HG02759 (cell line): ENCODE results near the gene ATP6V1G1.

Source experiments
- ATAC-seq: cut with Tn5 transposase; IDR thresholded peaks from one replicate; pipeline ENCODE4 v1.9.1; 2021; ENCODE audit warnings: mild to moderate bottlenecking, moderate library complexity; ENCODE audit not compliant: unreplicated experiment

Gene ATP6V1G1

GRCh38 chr9:114611516-114612271, 24.1 kb downstream of the ATP6V1G1 start:
- peak; percentile 49 for ATAC-seq

- no peak for ATAC-seq
Observed at GRCh38 chr9:114612272-114612923, 24.8 kb downstream of the ATP6V1G1 start.

- no peak for ATAC-seq
Observed at GRCh38 chr9:114613087-114613486, 25.5 kb downstream of the ATP6V1G1 start.

GRCh38 chr9:114613919-114614318, 26.4 kb downstream of the ATP6V1G1 start:
- no peak for ATAC-seq

GRCh38 chr9:114614373-114614772, 26.8 kb downstream of the ATP6V1G1 start:
- no peak for ATAC-seq

GRCh38 chr9:114616684-114617520, 29.3 kb downstream of the ATP6V1G1 start:
- ATAC-seq = peak; percentile 75

GRCh38 chr9:114619191-114619761, 31.7 kb downstream of the ATP6V1G1 start:
- ATAC-seq = peak; percentile 44

GRCh38 chr9:114621561-114621960, 34.0 kb downstream of the ATP6V1G1 start:
- no peak for ATAC-seq

GRCh38 chr9:114621975-114622609, 34.5 kb downstream of the ATP6V1G1 start:
- no peak for ATAC-seq

- no peak for ATAC-seq
Observed at GRCh38 chr9:114624677-114625076, 37.1 kb downstream of the ATP6V1G1 start.

- no peak for ATAC-seq
Observed at GRCh38 chr9:114626415-114627020, 38.9 kb downstream of the ATP6V1G1 start.

- no peak for ATAC-seq
Observed at GRCh38 chr9:114627553-114627952, 40.0 kb downstream of the ATP6V1G1 start.

GRCh38 chr9:114629563-114630090, 42.1 kb downstream of the ATP6V1G1 start:
- no peak for ATAC-seq

GRCh38 chr9:114631166-114631565, 43.6 kb downstream of the ATP6V1G1 start:
- no peak for ATAC-seq

- ATAC-seq = no peak
Observed at GRCh38 chr9:114633438-114634089, 46.0 kb downstream of the ATP6V1G1 start.

GRCh38 chr9:114634387-114634786, 46.8 kb downstream of the ATP6V1G1 start:
- ATAC-seq = no peak

GRCh38 chr9:114638404-114638803, 50.8 kb downstream of the ATP6V1G1 start:
- ATAC-seq = no peak

- ATAC-seq = no peak
Observed at GRCh38 chr9:114641967-114642366, 54.4 kb downstream of the ATP6V1G1 start.

GRCh38 chr9:114643001-114643400, 55.4 kb downstream of the ATP6V1G1 start:
- no peak for ATAC-seq

- no peak for ATAC-seq
Observed at GRCh38 chr9:114643896-114644295, 56.3 kb downstream of the ATP6V1G1 start.
